Measurements from ENCODE around the gene AFF1. TPM values are rescaled to one million over a fixed set of nuclear protein-coding genes. Genes with fewer than 3 reads are reported as not detected.

Gene AFF1
- total RNA-seq, 1 experiment from 2014 or later = 23.9 TPM

DNA sequence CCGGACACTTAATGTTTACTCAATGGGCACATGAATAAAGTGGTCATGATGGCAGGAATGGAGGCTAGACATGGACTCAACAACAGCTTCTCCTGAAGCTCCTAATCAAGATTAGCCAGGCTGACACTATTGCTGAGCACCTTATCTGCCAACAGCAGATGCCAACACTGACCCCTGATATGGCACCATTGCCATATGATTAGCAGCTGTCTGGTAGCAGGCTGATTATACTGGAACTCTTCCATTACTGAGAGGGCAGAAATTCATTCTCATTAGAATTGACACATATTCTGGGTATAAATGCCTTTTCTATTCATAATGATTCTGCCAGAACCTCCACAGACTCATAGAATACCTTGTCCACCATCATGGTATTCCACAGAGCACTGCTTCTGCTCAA lies 18.4 kb upstream of the AFF1 start:
- ChIA-PET CTCF (no interaction called here), POLR2A (no interaction called here)
- H3K27ac ChIP-seq (ENCODE audit: low read length) = no peak overlapping the region
- no peak for ATAC-seq
- no peak for DNase-seq (ENCODE audit: low read depth, low spot score)
- no peaks in the 10 kb centered on the region for H3K36me3 ChIP-seq (ENCODE audit: control insufficient read depth, insufficient read depth, low read length)
- no peaks in the 10 kb centered on the region for H3K27me3 ChIP-seq (ENCODE audit: control insufficient read depth, insufficient read depth, low read length)
- H3K4me3 ChIP-seq (ENCODE audit: low read depth in 2 of 2, low read length in 2 of 2) = no peak overlapping the region
- H3K4me1 ChIP-seq (ENCODE audit: control insufficient read depth, insufficient read depth, low read length) = no peaks in the 10 kb centered on the region
- TF ChIP-seq, protein P1, sequence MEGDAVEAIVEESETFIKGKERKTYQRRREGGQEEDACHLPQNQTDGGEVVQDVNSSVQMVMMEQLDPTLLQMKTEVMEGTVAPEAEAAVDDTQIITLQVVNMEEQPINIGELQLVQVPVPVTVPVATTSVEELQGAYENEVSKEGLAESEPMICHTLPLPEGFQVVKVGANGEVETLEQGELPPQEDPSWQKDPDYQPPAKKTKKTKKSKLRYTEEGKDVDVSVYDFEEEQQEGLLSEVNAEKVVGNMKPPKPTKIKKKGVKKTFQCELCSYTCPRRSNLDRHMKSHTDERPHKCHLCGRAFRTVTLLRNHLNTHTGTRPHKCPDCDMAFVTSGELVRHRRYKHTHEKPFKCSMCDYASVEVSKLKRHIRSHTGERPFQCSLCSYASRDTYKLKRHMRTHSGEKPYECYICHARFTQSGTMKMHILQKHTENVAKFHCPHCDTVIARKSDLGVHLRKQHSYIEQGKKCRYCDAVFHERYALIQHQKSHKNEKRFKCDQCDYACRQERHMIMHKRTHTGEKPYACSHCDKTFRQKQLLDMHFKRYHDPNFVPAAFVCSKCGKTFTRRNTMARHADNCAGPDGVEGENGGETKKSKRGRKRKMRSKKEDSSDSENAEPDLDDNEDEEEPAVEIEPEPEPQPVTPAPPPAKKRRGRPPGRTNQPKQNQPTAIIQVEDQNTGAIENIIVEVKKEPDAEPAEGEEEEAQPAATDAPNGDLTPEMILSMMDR (IDR thresholded peaks at IDR 0.05) = no peak
- no TSS peak for BruUV-seq (replicated peaks)
- H3K9me3 ChIP-seq (ENCODE audit: control insufficient read depth, insufficient read depth, low read depth, low read length) = no peaks in the 10 kb centered on the region
- intact Hi-C loops (cut with micrococcal nuclease; ENCODE audit: unreplicated experiment) = no loop called here
- in situ Hi-C loops (cut with HindIII; ENCODE audit: low pct_unique_long_range_greater_than_20kb, low sequenced_read_pairs) = no loop called here

DNA sequence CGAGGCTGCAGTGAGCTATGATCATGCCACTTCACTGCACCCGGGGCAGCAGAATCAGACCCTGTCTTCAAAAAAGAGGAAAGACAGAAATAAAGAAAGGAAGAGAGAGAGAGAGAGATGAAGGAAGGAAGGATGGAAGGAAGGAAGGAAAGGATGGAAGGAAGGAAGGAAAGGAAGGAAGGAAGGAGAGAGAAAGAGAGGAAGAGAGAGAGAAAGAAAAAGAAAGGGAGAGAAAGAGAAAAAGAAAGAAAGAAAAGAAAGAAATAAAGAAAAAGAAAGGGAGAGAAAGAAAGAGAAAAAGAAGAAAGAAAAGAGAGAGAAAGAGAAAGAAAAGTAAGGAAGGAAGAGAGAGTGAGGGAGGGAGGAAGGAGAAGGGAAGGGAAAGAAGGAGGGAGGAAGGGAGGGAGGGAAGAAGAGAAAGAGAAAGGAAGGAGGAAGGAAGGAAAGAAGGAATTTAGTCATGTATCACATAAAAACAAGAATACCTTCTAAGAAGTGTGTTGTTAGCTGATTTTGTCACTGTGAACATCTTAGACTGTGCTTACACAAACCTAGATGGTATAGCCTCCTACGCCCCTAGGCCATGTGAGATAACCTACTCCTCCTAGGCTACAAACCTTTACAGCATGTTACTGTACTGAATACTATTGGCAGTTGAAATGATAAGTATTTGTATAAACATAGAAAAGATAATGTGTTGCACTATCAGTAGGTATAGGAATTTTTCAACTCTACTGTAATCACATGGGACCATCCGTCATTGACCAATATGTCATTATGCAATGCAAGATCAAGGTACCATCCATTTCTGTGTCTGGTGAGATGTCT lies 17.4 kb upstream of the AFF1 start:
- ATAC-seq (no peak), DNase-seq (ENCODE audit: low read depth, low spot score) (no peak)
- no peaks in the 10 kb centered on the region for H3K9me3 ChIP-seq (ENCODE audit: control insufficient read depth, insufficient read depth, low read depth, low read length)
- in situ Hi-C loops (cut with HindIII; ENCODE audit: low pct_unique_long_range_greater_than_20kb, low sequenced_read_pairs) = no loop called here
- TF ChIP-seq SIN3A (IDR thresholded peaks at IDR 0.05; ENCODE audit: borderline replicate concordance, insufficient read depth, low read depth, low read length) = no peak
- TF ChIP-seq, protein P2, sequence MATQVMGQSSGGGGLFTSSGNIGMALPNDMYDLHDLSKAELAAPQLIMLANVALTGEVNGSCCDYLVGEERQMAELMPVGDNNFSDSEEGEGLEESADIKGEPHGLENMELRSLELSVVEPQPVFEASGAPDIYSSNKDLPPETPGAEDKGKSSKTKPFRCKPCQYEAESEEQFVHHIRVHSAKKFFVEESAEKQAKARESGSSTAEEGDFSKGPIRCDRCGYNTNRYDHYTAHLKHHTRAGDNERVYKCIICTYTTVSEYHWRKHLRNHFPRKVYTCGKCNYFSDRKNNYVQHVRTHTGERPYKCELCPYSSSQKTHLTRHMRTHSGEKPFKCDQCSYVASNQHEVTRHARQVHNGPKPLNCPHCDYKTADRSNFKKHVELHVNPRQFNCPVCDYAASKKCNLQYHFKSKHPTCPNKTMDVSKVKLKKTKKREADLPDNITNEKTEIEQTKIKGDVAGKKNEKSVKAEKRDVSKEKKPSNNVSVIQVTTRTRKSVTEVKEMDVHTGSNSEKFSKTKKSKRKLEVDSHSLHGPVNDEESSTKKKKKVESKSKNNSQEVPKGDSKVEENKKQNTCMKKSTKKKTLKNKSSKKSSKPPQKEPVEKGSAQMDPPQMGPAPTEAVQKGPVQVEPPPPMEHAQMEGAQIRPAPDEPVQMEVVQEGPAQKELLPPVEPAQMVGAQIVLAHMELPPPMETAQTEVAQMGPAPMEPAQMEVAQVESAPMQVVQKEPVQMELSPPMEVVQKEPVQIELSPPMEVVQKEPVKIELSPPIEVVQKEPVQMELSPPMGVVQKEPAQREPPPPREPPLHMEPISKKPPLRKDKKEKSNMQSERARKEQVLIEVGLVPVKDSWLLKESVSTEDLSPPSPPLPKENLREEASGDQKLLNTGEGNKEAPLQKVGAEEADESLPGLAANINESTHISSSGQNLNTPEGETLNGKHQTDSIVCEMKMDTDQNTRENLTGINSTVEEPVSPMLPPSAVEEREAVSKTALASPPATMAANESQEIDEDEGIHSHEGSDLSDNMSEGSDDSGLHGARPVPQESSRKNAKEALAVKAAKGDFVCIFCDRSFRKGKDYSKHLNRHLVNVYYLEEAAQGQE (IDR thresholded peaks at IDR 0.05; ENCODE audit: insufficient read depth in 1 of 2, low read depth in 2 of 2, low read length in 1 of 2) = no peak
- TF ChIP-seq POLR2AphosphoS5 (IDR thresholded peaks at IDR 0.05; ENCODE audit: low read depth, low read length) = no peak
- TF ChIP-seq, protein P1 (IDR thresholded peaks at IDR 0.05) = no peak
- TF ChIP-seq TCF7L2 (IDR thresholded peaks at IDR 0.05; ENCODE audit: low read depth, low read length) = no peak
- intact Hi-C loops (cut with micrococcal nuclease; ENCODE audit: unreplicated experiment) = no loop called here
- no peak overlapping the region for H3K27ac ChIP-seq (ENCODE audit: low read length)
- ChIA-PET POLR2A (no interaction called here), CTCF (no interaction called here)
- no peaks in the 10 kb centered on the region for H3K4me1 ChIP-seq (ENCODE audit: control insufficient read depth, insufficient read depth, low read length)
- no peaks in the 10 kb centered on the region for H3K27me3 ChIP-seq (ENCODE audit: control insufficient read depth, insufficient read depth, low read length)
- no TSS peak for BruUV-seq (replicated peaks)
- H3K36me3 ChIP-seq (ENCODE audit: control insufficient read depth, insufficient read depth, low read length) = no peaks in the 10 kb centered on the region; the same call in 1 of the 2 replicates
- no peak overlapping the region for H3K4me3 ChIP-seq (ENCODE audit: low read depth in 2 of 2, low read length in 2 of 2)

All from Panc1 (cell line).